Right atrium auricular region (tissue), 2 donors: ENCODE measurements around the gene ARMH1. TPM values are rescaled to one million over a fixed set of nuclear protein-coding genes. Genes with fewer than 3 reads are reported as not detected.

Source experiments
- DNase-seq: peaks from one replicate; pipeline ENCODE4 v3.0.0-alpha.2; 2019; ENCODE audit warnings: low spot score
- H3K27ac ChIP-seq, 2 donors: fragments of 200-600 bp; sonication (generic); 1 replicate in 1 of 2; 2 replicates in 1 of 2; pipeline ENCODE4 v1.5.1; 2016 to 2019
- H3K27me3 ChIP-seq, 2 donors: fragments of 200-600 bp; sonication (generic); one replicate each; pipeline versions ENCODE4 v1.5.1 to v1.6.0; 2017 to 2019
- H3K36me3 ChIP-seq: fragments of 200-600 bp; sonication (generic); one replicate; pipeline ENCODE4 v1.5.1; 2016
- H3K4me1 ChIP-seq, 2 donors: fragments of 200-600 bp; sonication (generic); one replicate each; pipeline versions ENCODE4 v1.5.1 to v1.6.0; 2017 to 2019
- H3K4me3 ChIP-seq, 2 donors: fragments of 200-600 bp; sonication (generic); 1 replicate in 1 of 2; 2 replicates in 1 of 2; pipeline ENCODE4 v1.5.1; 2017 to 2019; ENCODE audit warnings: mild to moderate bottlenecking in 1 of 2, moderate library complexity in 1 of 2
- H3K9me3 ChIP-seq, 2 donors: fragments of 200-600 bp; sonication (generic); one replicate each; pipeline ENCODE4 v1.5.1; 2019
- total RNA-seq, 2 donors: library from RNA; depleted of rRNA; stranded (reverse); fragments of >200 nt; gene quantifications; one replicate each; pipeline ENCODE4 v1.1.0, GENCODE V29; 2016
- TF ChIP-seq, protein P1 (sequence below), 2 donors: fragments of 200-600 bp; sonication (generic); IDR thresholded peaks; one replicate each; pipeline ENCODE4 v1.5.1; 2019; ENCODE audit warnings: antibody characterized with exemption in 2 of 2

Gene ARMH1
- total RNA-seq, 2 donors from 2014 or later = 0.19 to 5.2 TPM

DNA sequence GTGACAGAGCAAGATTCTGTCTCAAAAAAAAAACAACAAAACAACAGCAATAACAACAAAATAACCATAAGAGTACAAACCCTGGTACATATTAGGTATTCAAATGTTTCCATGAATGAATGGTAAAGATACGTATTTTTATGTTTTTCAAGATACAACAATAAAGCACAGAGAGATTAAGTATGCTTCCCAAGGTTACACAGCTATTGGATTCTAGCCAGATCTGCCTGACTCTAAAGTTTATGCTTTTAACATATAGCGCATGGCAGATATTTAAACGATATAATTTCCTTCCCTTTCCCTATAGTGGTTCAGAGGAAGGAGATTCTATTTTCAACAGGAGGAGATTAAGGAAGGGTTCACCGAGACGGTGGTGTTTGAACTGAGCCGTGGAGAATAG is 31.0 kb downstream of the ARMH1 start:
- Histone ChIP-seq H3K4me1 (no peaks in the 10 kb centered on the region), H3K9me3 (no peaks in the 10 kb centered on the region), H3K4me3 (no peak overlapping the region), H3K27ac (no peak overlapping the region), H3K36me3 (no peaks in the 10 kb centered on the region), H3K27me3 (no peaks in the 10 kb centered on the region)
- TF ChIP-seq, protein P1, sequence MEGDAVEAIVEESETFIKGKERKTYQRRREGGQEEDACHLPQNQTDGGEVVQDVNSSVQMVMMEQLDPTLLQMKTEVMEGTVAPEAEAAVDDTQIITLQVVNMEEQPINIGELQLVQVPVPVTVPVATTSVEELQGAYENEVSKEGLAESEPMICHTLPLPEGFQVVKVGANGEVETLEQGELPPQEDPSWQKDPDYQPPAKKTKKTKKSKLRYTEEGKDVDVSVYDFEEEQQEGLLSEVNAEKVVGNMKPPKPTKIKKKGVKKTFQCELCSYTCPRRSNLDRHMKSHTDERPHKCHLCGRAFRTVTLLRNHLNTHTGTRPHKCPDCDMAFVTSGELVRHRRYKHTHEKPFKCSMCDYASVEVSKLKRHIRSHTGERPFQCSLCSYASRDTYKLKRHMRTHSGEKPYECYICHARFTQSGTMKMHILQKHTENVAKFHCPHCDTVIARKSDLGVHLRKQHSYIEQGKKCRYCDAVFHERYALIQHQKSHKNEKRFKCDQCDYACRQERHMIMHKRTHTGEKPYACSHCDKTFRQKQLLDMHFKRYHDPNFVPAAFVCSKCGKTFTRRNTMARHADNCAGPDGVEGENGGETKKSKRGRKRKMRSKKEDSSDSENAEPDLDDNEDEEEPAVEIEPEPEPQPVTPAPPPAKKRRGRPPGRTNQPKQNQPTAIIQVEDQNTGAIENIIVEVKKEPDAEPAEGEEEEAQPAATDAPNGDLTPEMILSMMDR (IDR thresholded peaks at IDR 0.05) = no peak
- DNase-seq = no peak

DNA sequence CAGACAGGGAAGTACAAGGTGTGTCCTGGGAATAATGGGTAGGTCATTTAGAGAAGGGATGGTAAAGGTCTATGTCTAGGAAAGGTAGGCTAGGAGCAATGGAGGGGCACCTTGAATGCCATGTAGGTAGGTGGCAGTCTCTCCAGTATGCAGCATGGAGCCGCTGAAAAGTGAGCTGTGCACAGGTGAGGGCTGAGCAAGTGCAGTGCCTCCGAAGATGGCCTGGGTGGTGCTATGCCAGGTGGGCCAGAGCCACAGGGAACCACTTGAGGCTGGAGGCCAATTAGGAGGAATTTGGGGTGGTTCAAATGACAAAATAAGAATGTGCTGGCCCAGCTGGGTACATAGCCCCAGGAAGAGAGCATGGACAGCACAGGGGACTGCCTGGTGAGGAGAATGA is 31.4 kb downstream of the ARMH1 start:
- TF ChIP-seq, protein P1 (IDR thresholded peaks at IDR 0.05) = no peak
- DNase-seq = no peak

DNA sequence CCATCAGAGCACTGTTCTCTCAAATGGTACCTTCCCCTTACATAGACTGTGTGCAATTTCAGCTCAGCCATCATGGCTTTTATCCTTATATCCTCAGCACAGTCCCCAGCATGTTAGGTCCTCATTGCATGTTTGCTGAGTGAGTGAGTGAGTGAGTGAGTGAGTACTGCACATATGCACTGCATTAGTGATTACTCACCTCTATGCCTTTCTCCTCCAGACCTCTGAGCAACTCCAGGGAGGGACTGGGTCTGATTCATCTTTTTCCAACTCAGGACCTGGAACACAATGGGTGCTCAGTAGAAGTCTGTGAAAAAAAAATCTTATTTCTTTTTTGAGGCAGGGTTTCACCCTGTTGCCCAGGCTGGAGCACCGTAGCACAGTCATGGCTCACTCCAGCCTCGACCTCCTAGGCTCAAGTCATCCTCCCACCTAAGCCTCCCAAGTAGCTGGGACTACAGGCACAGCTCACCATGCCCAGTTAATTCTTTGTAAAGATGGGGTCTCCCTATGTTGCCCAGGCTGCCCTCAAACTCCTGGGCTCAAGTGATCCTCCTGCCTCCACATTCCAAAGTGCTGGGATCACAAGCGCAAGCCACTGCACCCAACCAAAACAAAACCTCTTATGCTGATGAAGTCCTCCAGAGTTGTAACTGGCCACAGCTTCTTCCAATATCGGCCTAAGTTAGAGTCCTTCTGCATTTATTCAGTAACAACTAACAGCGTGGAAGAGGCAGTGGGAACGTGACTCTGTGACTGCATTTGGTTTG is 32.8 kb downstream of the ARMH1 start:
- TF ChIP-seq, protein P1 (IDR thresholded peaks at IDR 0.05) = no peak
- no peak overlapping the region for H3K4me3 ChIP-seq
- no peaks in the 10 kb centered on the region for H3K9me3 ChIP-seq
- no peak overlapping the region for H3K27ac ChIP-seq
- H3K27me3 ChIP-seq = no peaks in the 10 kb centered on the region
- no peaks in the 10 kb centered on the region for H3K36me3 ChIP-seq
- DNase-seq = no peak
- no peaks in the 10 kb centered on the region for H3K4me1 ChIP-seq

More for the DNA sequence above, 31.4 kb downstream of the ARMH1 start:
- H3K27me3 ChIP-seq = no peaks in the 10 kb centered on the region
- H3K36me3 ChIP-seq = no peaks in the 10 kb centered on the region
- H3K4me3 ChIP-seq = no peak overlapping the region
- H3K27ac ChIP-seq = no peak overlapping the region
- no peaks in the 10 kb centered on the region for H3K4me1 ChIP-seq
- H3K9me3 ChIP-seq = no peaks in the 10 kb centered on the region

DNA sequence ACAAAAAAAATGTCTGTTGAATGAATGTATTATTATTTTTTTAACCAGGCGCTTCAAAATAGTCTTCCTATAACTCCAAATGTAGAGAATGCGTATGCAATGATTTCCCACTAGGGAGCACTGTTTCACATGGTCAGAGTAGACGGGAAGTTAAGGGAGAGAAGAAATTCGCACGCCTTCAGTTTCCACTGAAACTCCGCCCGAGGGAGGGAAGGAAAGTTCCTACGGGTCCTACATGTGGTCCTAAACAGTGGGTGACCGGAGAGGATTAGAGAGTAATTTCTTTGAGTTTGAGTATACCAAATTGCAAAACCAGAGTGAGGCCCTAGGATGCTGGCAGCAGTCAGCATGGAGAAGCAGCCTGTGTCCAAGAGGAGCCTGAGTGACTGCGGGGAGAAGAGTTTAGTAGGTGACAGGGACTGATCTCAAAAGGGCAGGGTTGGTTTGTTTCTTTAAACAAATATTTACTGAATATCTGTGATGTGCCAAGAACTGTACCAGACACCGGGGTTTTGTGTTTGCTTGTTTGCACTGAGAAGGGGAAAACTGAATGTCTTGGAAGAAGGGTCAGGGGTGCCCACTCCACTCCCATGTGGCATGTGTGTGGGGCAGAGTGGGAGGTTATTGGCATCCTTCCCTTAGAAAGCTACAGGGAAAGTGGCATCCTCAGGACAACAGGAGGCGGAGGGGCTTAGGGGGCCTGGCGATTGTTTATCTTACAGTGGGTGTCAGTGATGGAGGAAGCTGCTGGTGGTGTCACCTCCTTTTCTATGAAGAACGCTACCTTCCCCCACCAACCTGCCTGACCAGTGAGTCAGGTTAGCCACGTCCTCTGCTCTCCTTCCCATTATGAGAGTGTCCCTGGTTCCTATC is 33.7 kb downstream of the ARMH1 start:
- H3K36me3 ChIP-seq = no peaks in the 10 kb centered on the region
- no peak for DNase-seq
- H3K4me3 ChIP-seq = no peak overlapping the region
- H3K4me1 ChIP-seq = no peaks in the 10 kb centered on the region
- H3K9me3 ChIP-seq = no peaks in the 10 kb centered on the region
- TF ChIP-seq, protein P1 (IDR thresholded peaks at IDR 0.05) = peak; percentile 44 to 71
- no peak overlapping the region for H3K27ac ChIP-seq
- H3K27me3 ChIP-seq = no peaks in the 10 kb centered on the region

DNA sequence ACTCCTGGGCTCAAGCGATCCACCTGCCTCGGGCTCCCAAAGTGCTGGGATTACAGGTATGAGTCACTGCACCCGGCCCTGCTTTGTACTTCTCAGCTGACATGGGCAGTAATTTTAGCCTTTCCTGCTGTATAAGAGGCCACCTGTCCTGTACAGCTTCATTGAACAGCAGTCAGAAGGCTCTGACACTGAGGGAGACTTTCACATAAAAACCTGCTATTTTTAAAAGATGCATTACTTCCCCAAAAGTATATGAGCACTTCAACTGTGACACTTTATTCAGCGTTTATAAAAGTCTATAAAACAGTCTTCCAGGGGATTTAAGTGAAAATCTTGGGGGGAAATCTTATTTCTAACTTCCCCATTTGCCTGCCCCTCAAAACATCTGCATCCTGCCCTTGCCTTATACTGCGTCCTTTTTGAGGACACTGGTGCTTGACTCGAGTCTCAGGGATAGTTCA is 38.8 kb downstream of the ARMH1 start:
- no peak overlapping the region for H3K27ac ChIP-seq
- no peaks in the 10 kb centered on the region for H3K36me3 ChIP-seq
- DNase-seq = no peak
- peaks cover 0 to 6% of the 10 kb centered on the region in 2 donors for H3K4me1 ChIP-seq
- H3K4me3 ChIP-seq = no peak overlapping the region
- H3K9me3 ChIP-seq = no peaks in the 10 kb centered on the region
- no peaks in the 10 kb centered on the region for H3K27me3 ChIP-seq
- TF ChIP-seq, protein P1 (IDR thresholded peaks at IDR 0.05) = no peak
